Testis (tissue), 2 donors: Measurements from ENCODE around the gene ZMIZ1.

ENCODE experiments used
- CTCF ChIP-seq, 3 experiments: fragments of 450-650 bp in 2 of 3; fragments of 200-600 bp in 1 of 3; sonication (generic) in 1 of 3; IDR thresholded peaks; one replicate each; pipeline ENCODE4 v1.5.1; 2016 to 2019; ENCODE audit warnings: antibody characterized with exemption in 3 of 3, mild to moderate bottlenecking in 2 of 3, moderate library complexity in 1 of 3
- POLR2A ChIP-seq: fragments of 450-650 bp; IDR thresholded peaks from one replicate; pipeline ENCODE4 v1.6.1; 2017; ENCODE audit warnings: antibody characterized with exemption, mild to moderate bottlenecking, moderate library complexity

- TF ChIP-seq POLR2A: no peak
- no peak for TF ChIP-seq CTCF (IDR thresholded peaks at IDR 0.05)
Measured at GRCh38 chr10:79234391-79235315, 165.9 kb downstream of the ZMIZ1 start.
